H1 (cell line): ENCODE measurements around the gene MRPL47. TPM values are rescaled to one million over a fixed set of nuclear protein-coding genes. Genes with fewer than 3 reads are reported as not detected.

Source experiments
- CREB1 ChIP-seq: IDR thresholded peaks from 2 replicates; pipeline ENCODE4 v1.6.1; 2012; ENCODE audit warnings: inconsistent platforms
- GABPA ChIP-seq: IDR thresholded peaks from 2 replicates; pipeline ENCODE4 v1.6.1; 2011; ENCODE audit warnings: mild to moderate bottlenecking, low read length, moderate library complexity, borderline replicate concordance; ENCODE audit not compliant: insufficient read depth
- HDAC2 ChIP-seq, 2 experiments: fragments of 300-600 bp in 1 of 2; sonication (generic) in 1 of 2; IDR thresholded peaks; 2 replicates each; pipeline ENCODE4 v1.6.1; 2011 to 2012; ENCODE audit warnings: low read depth in 2 of 2, low read length in 2 of 2, mild to moderate bottlenecking in 2 of 2, moderate library complexity in 2 of 2, borderline replicate concordance in 1 of 2, inconsistent platforms in 1 of 2
- JUN ChIP-seq: IDR thresholded peaks from 2 replicates; pipeline ENCODE4 v1.6.1; 2011; ENCODE audit warnings: low read depth, mild to moderate bottlenecking, improper control_type of control experiment, low read length
- KDM4A ChIP-seq: IDR thresholded peaks from one replicate; pipeline ENCODE4 v1.7.1; 2012; ENCODE audit warnings: low read depth, mild to moderate bottlenecking, moderate library complexity, low read length, inconsistent platforms; ENCODE audit not compliant: severe bottlenecking
- KDM5A ChIP-seq: fragments of 200-600 bp; IDR thresholded peaks from 2 replicates; pipeline ENCODE4 v1.7.1; 2012; ENCODE audit warnings: mild to moderate bottlenecking, low read length, inconsistent platforms, mixed read lengths
- RNF2 ChIP-seq: fragments of 200-900, 300-1000 bp; sonication (generic); IDR thresholded peaks from 2 replicates; pipeline ENCODE4 v1.7.1; 2016; ENCODE audit warnings: borderline replicate concordance, low read depth, mild to moderate bottlenecking, antibody characterized with exemption, low read length; ENCODE audit not compliant: poor library complexity, severe bottlenecking; ENCODE audit errors: missing control alignments
- SIN3A ChIP-seq, 2 experiments: IDR thresholded peaks in 1 of 2; conservative IDR thresholded peaks in 1 of 2; 2 replicates each; pipeline ENCODE4 v1.6.1; 2011 to 2012; ENCODE audit warnings: low read length in 2 of 2, improper control_type of control experiment in 1 of 2, low read depth in 1 of 2, mild to moderate bottlenecking in 1 of 2
- polyA plus RNA-seq, 7 experiments: library from polyadenylated mRNA; depleted of rRNA in 3 of 7; stranded (reverse) in 5 of 7; unstranded in 2 of 7; fragments of >200 nt in 5 of 7; fragments of 200-250 nt in 2 of 7; gene quantifications; 1 replicate in 5 of 7; 2 replicates in 1 of 7; 4 replicates in 1 of 7; pipeline versions ENCODE4 v1.2.1 to v1.2.3, GENCODE V29; 2011 to 2013; ENCODE audit warnings: missing spikeins in 2 of 7, mixed read lengths in 2 of 7
- total RNA-seq: library from RNA; stranded (reverse); fragmentation: NEBNext Ultra II Directional; extraction: Animal tissue kit (Norgen Biotek cat#: 25700); gene quantifications from 2 replicates; pipeline ENCODE4 v1.2.1, GENCODE V29; 2021
- TF ChIP-seq, protein P1 (sequence below): IDR thresholded peaks from 2 replicates; pipeline ENCODE4 v1.6.1; 2012; ENCODE audit warnings: inconsistent platforms
- TF ChIP-seq, protein P2 (sequence below): IDR thresholded peaks from 2 replicates; pipeline ENCODE4 v1.6.1; 2011; ENCODE audit warnings: low read depth, mild to moderate bottlenecking, low read length; ENCODE audit not compliant: insufficient read depth

MRPL47 gene
- total and polyA plus RNA-seq, 2 of the 8 experiments (the other 6 are each of a cell fraction or from before 2014, with no cell fraction given), result 26.1 to 76.6 TPM

DNA sequence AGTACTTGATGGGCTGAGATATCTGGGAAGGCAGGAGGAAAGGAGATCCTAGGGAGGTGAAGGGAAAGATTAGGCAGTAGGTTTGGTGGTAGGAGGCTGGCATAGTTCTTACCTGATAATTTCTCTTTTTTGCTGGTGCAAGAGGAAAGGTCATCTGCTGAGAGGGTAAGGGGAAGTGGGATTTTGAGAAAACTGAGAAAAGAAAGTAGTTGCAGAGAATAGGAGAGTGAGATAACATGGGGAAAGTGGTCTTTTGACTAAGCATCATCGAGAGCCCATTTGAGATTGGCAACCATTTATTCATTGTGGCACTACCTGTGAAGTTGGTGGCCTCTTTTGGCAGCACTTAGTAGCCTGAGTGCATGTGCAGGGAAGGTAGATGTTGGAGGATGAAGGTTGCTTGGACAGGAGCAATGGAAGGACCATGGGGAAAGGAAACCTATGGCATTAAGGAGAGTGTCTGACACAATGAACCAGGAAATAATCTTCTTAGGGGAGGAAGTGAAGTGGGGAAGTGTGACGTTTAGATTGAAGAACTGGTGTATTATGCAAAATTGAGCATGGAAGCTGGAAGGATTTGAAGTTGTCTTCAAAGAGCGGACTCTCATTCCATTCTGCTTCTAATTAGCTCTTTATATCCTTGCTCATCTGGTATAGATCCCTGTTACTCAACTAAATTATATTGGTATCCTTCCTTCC, 26.5 kb upstream of the MRPL47 start (continued):
- TF ChIP-seq, protein P1, sequence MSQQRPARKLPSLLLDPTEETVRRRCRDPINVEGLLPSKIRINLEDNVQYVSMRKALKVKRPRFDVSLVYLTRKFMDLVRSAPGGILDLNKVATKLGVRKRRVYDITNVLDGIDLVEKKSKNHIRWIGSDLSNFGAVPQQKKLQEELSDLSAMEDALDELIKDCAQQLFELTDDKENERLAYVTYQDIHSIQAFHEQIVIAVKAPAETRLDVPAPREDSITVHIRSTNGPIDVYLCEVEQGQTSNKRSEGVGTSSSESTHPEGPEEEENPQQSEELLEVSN, result no peak
- TF ChIP-seq HDAC2 (IDR thresholded peaks at IDR 0.05; ENCODE audit: borderline replicate concordance in 1 of 2, low read depth in 2 of 2, low read length in 2 of 2) (no peak), GABPA (no peak), KDM5A (no peak), KDM4A (no peak), CREB1 (no peak), SIN3A (conservative IDR thresholded peaks at IDR 0.05 in 1 of 2, IDR thresholded peaks at IDR 0.05 in 1 of 2; ENCODE audit: low read depth in 1 of 2, low read length in 2 of 2) (no peak), RNF2 (no peak), JUN (no peak)
- TF ChIP-seq, protein P2, sequence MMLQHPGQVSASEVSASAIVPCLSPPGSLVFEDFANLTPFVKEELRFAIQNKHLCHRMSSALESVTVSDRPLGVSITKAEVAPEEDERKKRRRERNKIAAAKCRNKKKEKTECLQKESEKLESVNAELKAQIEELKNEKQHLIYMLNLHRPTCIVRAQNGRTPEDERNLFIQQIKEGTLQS, result no peak
